H1 (cell line): Measurements from ENCODE around the gene NRDE2. TPM values are rescaled to one million over a fixed set of nuclear protein-coding genes. Genes with fewer than 3 reads are reported as not detected.

Source experiments
- CTCF ChIA-PET: fragments of 300-600 bp; sonication (Branson Sonifier 250); formaldehyde crosslinking; loops from one replicate; lab custom pipeline; 2021; ENCODE audit not compliant: partially characterized antibody; lab: Charles Lee
- POLR2A ChIA-PET: fragments of 300-600 bp; sonication (Branson Sonifier 250); formaldehyde crosslinking; loops from one replicate; lab custom pipeline; 2021; ENCODE audit warnings: inconsistent platforms; ENCODE audit not compliant: partially characterized antibody; lab: Charles Lee
- DNase-seq, 2 experiments: peaks; one replicate each; pipeline versions ENCODE4 v3.0.0 to v3.0.0-alpha.2; 2010 to 2022; ENCODE audit warnings: low spot score in 2 of 2, low read depth in 1 of 2, mixed read lengths in 1 of 2
- FAIRE-seq: peaks from 2 replicates; lab custom pipeline; 2011; peaks lifted over from hg19 to GRCh38; lab: Jason Lieb, UNC
- H2AFZ ChIP-seq: 2 replicates; pipeline ENCODE4 v1.8.1; 2012; ENCODE audit warnings: low read length, inconsistent platforms
- H2AK5ac ChIP-seq: 2 replicates; pipeline ENCODE4 v1.6.1; 2013; ENCODE audit warnings: low read depth, low read length
- H2BK120ac ChIP-seq: replicated peaks from 2 replicates; pipeline ENCODE3; 2013; ENCODE audit warnings: low read depth, low read length, inconsistent platforms
- H2BK12ac ChIP-seq: 2 replicates; pipeline ENCODE4 v1.6.1; 2013; ENCODE audit warnings: low read depth, low read length
- H2BK15ac ChIP-seq: 2 replicates; pipeline ENCODE4 v1.6.1; 2013; ENCODE audit warnings: low read length
- H2BK20ac ChIP-seq: 2 replicates; pipeline ENCODE4 v1.6.1; 2013; ENCODE audit warnings: low read length
- H2BK5ac ChIP-seq: 2 replicates; pipeline ENCODE4 v1.6.1; 2013; ENCODE audit warnings: low read depth, low read length
- H3K14ac ChIP-seq: 2 replicates; pipeline ENCODE4 v1.6.1; 2013; ENCODE audit warnings: inconsistent platforms; ENCODE audit not compliant: insufficient read length
- H3K18ac ChIP-seq: 2 replicates; pipeline ENCODE4 v1.6.1; 2013; ENCODE audit warnings: low read length; ENCODE audit errors: extremely low read depth
- H3K23ac ChIP-seq: 2 replicates; pipeline ENCODE4 v1.6.1; 2013; ENCODE audit warnings: inconsistent platforms; ENCODE audit not compliant: insufficient read length
- H3K23me2 ChIP-seq: 2 replicates; pipeline ENCODE4 v1.6.1; 2013; ENCODE audit warnings: low read depth, low read length
- H3K27ac ChIP-seq: 2 replicates; pipeline ENCODE4 v1.6.1; 2011; ENCODE audit warnings: low read depth, low read length, inconsistent platforms
- H3K27me3 ChIP-seq, 4 experiments: replicated peaks in 1 of 4; 1 replicate in 1 of 4; 2 replicates in 3 of 4; pipeline versions ENCODE4 v1.6.1 to v1.8.1; 2011 to 2013; ENCODE audit warnings: low read length in 3 of 4, mild to moderate bottlenecking in 3 of 4, inconsistent platforms in 2 of 4, mixed read lengths in 2 of 4, moderate library complexity in 1 of 4; ENCODE audit not compliant: control insufficient read depth in 3 of 4, insufficient read depth in 3 of 4; ENCODE audit errors: extremely low read depth in 1 of 4
- H3K36me3 ChIP-seq, 4 experiments: 2 replicates each; pipeline versions ENCODE4 v1.6.1 to v1.8.1; 2011 to 2013; ENCODE audit warnings: mild to moderate bottlenecking in 4 of 4, low read length in 3 of 4, moderate library complexity in 2 of 4, control low read depth in 1 of 4, inconsistent platforms in 1 of 4; ENCODE audit not compliant: insufficient read depth in 4 of 4, control insufficient read depth in 2 of 4
- H3K4ac ChIP-seq: replicated peaks from 2 replicates; pipeline ENCODE3; 2013; ENCODE audit warnings: low read length, low read depth, mixed read lengths, inconsistent platforms; ENCODE audit not compliant: insufficient read length
- H3K4me1 ChIP-seq, 4 experiments: replicated peaks in 1 of 4; 1 replicate in 1 of 4; 2 replicates in 3 of 4; pipeline versions ENCODE4 v1.6.1 to v1.8.1; 2011 to 2013; ENCODE audit warnings: low read length in 3 of 4, inconsistent platforms in 2 of 4, mixed read lengths in 1 of 4; ENCODE audit not compliant: insufficient read depth in 4 of 4, control insufficient read depth in 3 of 4
- H3K4me2 ChIP-seq, 2 experiments: 2 replicates each; pipeline versions ENCODE4 v1.6.1 to v1.8.1; 2011 to 2013; ENCODE audit warnings: low read depth in 2 of 2, low read length in 2 of 2, control low read depth in 1 of 2, inconsistent platforms in 1 of 2, mild to moderate bottlenecking in 1 of 2; ENCODE audit not compliant: insufficient read depth in 1 of 2
- H3K4me3 ChIP-seq, 4 experiments: fragments of 200-600, 300-600 bp in 1 of 4; sonication (generic), shearing (Covaris generic), sonication (Bioruptor Twin) in 1 of 4; 2 replicates each; pipeline versions ENCODE4 v1.5.1 to v1.8.1; 2011 to 2016; ENCODE audit warnings: low read length in 4 of 4, low read depth in 3 of 4, control low read depth in 2 of 4, inconsistent platforms in 2 of 4, mild to moderate bottlenecking in 2 of 4, mixed read lengths in 1 of 4, moderate library complexity in 1 of 4; ENCODE audit not compliant: insufficient read depth in 2 of 4; ENCODE audit errors: extremely low read depth in 1 of 4
- H3K56ac ChIP-seq: replicated peaks from 2 replicates; pipeline ENCODE3; 2013; ENCODE audit warnings: low read depth, mild to moderate bottlenecking, mixed read lengths, low read length, inconsistent platforms; ENCODE audit not compliant: insufficient read length
- H3K79me1 ChIP-seq: 2 replicates; pipeline ENCODE4 v1.6.1; 2013; ENCODE audit warnings: low read depth, low read length, control low read depth
- H3K79me2 ChIP-seq, 2 experiments: 2 replicates each; pipeline versions ENCODE4 v1.6.1 to v1.8.1; 2012 to 2013; ENCODE audit warnings: low read length in 2 of 2, mild to moderate bottlenecking in 2 of 2, inconsistent platforms in 1 of 2; ENCODE audit not compliant: insufficient read depth in 2 of 2, control insufficient read depth in 1 of 2
- H3K9ac ChIP-seq, 4 experiments: replicated peaks in 1 of 4; 1 replicate in 1 of 4; 2 replicates in 3 of 4; pipeline versions ENCODE4 v1.6.1 to v1.8.1; 2011 to 2013; ENCODE audit warnings: low read depth in 3 of 4, low read length in 3 of 4, control low read depth in 2 of 4, mild to moderate bottlenecking in 2 of 4, moderate library complexity in 2 of 4, inconsistent platforms in 1 of 4; ENCODE audit errors: extremely low read depth in 1 of 4
- H3K9me3 ChIP-seq, 2 experiments: 2 replicates each; pipeline versions ENCODE4 v1.6.1 to v1.8.1; 2012 to 2013; ENCODE audit warnings: mild to moderate bottlenecking in 2 of 2, moderate library complexity in 2 of 2, control low read depth in 1 of 2, inconsistent platforms in 1 of 2, low read depth in 1 of 2, low read length in 1 of 2, mixed read lengths in 1 of 2; ENCODE audit not compliant: insufficient read depth in 2 of 2
- H4K20me1 ChIP-seq, 2 experiments: replicated peaks in 1 of 2; 2 replicates each; pipeline versions ENCODE3 to v1.8.1; 2011 to 2013; ENCODE audit warnings: inconsistent platforms in 2 of 2, low read length in 2 of 2, mild to moderate bottlenecking in 1 of 2; ENCODE audit not compliant: insufficient read depth in 2 of 2, control insufficient read depth in 1 of 2
- H4K5ac ChIP-seq: 2 replicates; pipeline ENCODE4 v1.6.1; 2013; ENCODE audit warnings: low read length, low read depth, mixed read lengths, inconsistent platforms; ENCODE audit not compliant: insufficient read length
- H4K8ac ChIP-seq: 2 replicates; pipeline ENCODE4 v1.8.0; 2013; ENCODE audit warnings: mild to moderate bottlenecking, moderate library complexity, low read length, inconsistent platforms; ENCODE audit not compliant: insufficient read depth; ENCODE audit errors: extremely low read depth
- H4K91ac ChIP-seq: replicated peaks from 2 replicates; pipeline ENCODE3; 2013; ENCODE audit warnings: low read length, mixed read lengths, inconsistent platforms; ENCODE audit not compliant: insufficient read length
- CTCF ChIP-seq, 3 experiments: IDR thresholded peaks; 1 replicate in 2 of 3; 2 replicates in 1 of 3; pipeline versions ENCODE4 v1.5.1 to v1.6.1; 2011; ENCODE audit warnings: low read length in 3 of 3, mild to moderate bottlenecking in 3 of 3, inconsistent platforms in 2 of 3, low read depth in 1 of 3, moderate library complexity in 1 of 3; ENCODE audit not compliant: insufficient read depth in 1 of 3; ENCODE audit errors: control extremely low read depth in 1 of 3
- GABPA ChIP-seq: IDR thresholded peaks from 2 replicates; pipeline ENCODE4 v1.6.1; 2011; ENCODE audit warnings: mild to moderate bottlenecking, low read length, moderate library complexity, borderline replicate concordance; ENCODE audit not compliant: insufficient read depth
- KDM1A ChIP-seq: fragments of 200-600, 300-600 bp; sonication (generic); IDR thresholded peaks from 2 replicates; pipeline ENCODE4 v1.7.1; 2016; ENCODE audit warnings: mild to moderate bottlenecking, low read length, borderline replicate concordance
- KDM4A ChIP-seq: IDR thresholded peaks from one replicate; pipeline ENCODE4 v1.7.1; 2012; ENCODE audit warnings: low read depth, mild to moderate bottlenecking, moderate library complexity, low read length, inconsistent platforms; ENCODE audit not compliant: severe bottlenecking
- NANOG ChIP-seq: IDR thresholded peaks from 2 replicates; pipeline ENCODE4 v1.6.1; 2011; ENCODE audit warnings: low read length, low read depth, mild to moderate bottlenecking, inconsistent platforms; ENCODE audit not compliant: insufficient read depth, poor library complexity, severe bottlenecking
- RAD21 ChIP-seq, 2 experiments: IDR thresholded peaks in 1 of 2; conservative IDR thresholded peaks in 1 of 2; 2 replicates each; pipeline ENCODE4 v1.6.1; 2011; ENCODE audit warnings: low read depth in 2 of 2, low read length in 2 of 2, improper control_type of control experiment in 1 of 2, inconsistent platforms in 1 of 2, mild to moderate bottlenecking in 1 of 2, moderate library complexity in 1 of 2
- RBBP5 ChIP-seq: IDR thresholded peaks from 2 replicates; pipeline ENCODE4 v1.7.1; 2012; ENCODE audit warnings: low read depth, mild to moderate bottlenecking, inconsistent platforms, low read length, moderate library complexity, borderline replicate concordance
- SIX5 ChIP-seq: IDR thresholded peaks from 2 replicates; pipeline ENCODE4 v1.6.1; 2011; ENCODE audit warnings: mild to moderate bottlenecking, low read depth, low read length
- SUZ12 ChIP-seq: fragments of 200-600 bp; sonication (generic); IDR thresholded peaks from 2 replicates; pipeline ENCODE4 v1.6.1; 2012; ENCODE audit warnings: mild to moderate bottlenecking, inconsistent platforms, low read length, moderate library complexity, mixed read lengths
- WGBS, 2 experiments: shearing (Covaris generic) in 1 of 2; methylation state at CpG; one replicate each; pipeline versions ENCODE4 v1.1.6 to v1.1.7; 2013 to 2015; ENCODE audit warnings: low lambda C conversion rate in 2 of 2, mixed read lengths in 2 of 2, inconsistent platforms in 1 of 2, low coverage in 1 of 2, missing lambda C conversion rate in 1 of 2; ENCODE audit not compliant: insufficient replicate concordance in 2 of 2, insufficient coverage in 1 of 2, insufficient read length in 1 of 2; ENCODE audit errors: extremely low coverage in 1 of 2, missing lambda C conversion rate in 1 of 2; 5-methylcytosine and 5-hydroxymethylcytosine counted together
- polyA plus RNA-seq, 7 experiments: library from polyadenylated mRNA; depleted of rRNA in 3 of 7; stranded (reverse) in 5 of 7; unstranded in 2 of 7; fragments of >200 nt in 5 of 7; fragments of 200-250 nt in 2 of 7; gene quantifications; 1 replicate in 5 of 7; 2 replicates in 1 of 7; 4 replicates in 1 of 7; pipeline versions ENCODE4 v1.2.1 to v1.2.3, GENCODE V29; 2011 to 2013; ENCODE audit warnings: missing spikeins in 2 of 7, mixed read lengths in 2 of 7
- total RNA-seq: library from RNA; stranded (reverse); fragmentation: NEBNext Ultra II Directional; extraction: Animal tissue kit (Norgen Biotek cat#: 25700); gene quantifications from 2 replicates; pipeline ENCODE4 v1.2.1, GENCODE V29; 2021

NRDE2 gene
- total and polyA plus RNA-seq, 2 of the 8 experiments (the other 6 are each of a cell fraction or from before 2014, with no cell fraction given), result 4.9 to 12.1 TPM

- Histone ChIP-seq H2BK15ac (no peak overlapping the region), H3K9ac (no peak overlapping the region), H2AK5ac (no peak overlapping the region), H2BK20ac (no peak overlapping the region), H3K79me2 (no peaks in the 10 kb centered on the region), H3K4ac (no peak overlapping the region), H3K79me1 (no peaks in the 10 kb centered on the region), H3K56ac (no peak overlapping the region), H4K91ac (no peak overlapping the region), H3K4me1 (peaks cover 5 to 21% (median 16%) of the 10 kb centered on the region in 4 experiments; a peak in 6 of 7 replicates), H3K36me3 (peaks cover 0 to 8% (median 2%) of the 10 kb centered on the region in 4 experiments; a peak in 2 of 8 replicates), H2BK120ac (no peak overlapping the region), H3K23ac (no peak overlapping the region), H4K20me1 (no peaks in the 10 kb centered on the region)
- FAIRE-seq (no peak), DNase-seq (no peak)
- CTCF ChIA-PET, result interaction anchor here (0.6 to 2.2 kb wide), 16 partner anchors 10 to 491 kb away, joined by 3 to 23 read pairs (median 4); no protein-coding TSS in a partner anchor
- TF ChIP-seq RBBP5 (no peak), SIX5 (no peak), NANOG (no peak), KDM1A (no peak), GABPA (no peak), SUZ12 (no peak), CTCF (IDR thresholded peaks at IDR 0.05; ENCODE audit: control extremely low read depth in 1 of 3, insufficient read depth in 1 of 3, low read depth in 1 of 3, low read length in 3 of 3) (peak in 2 of 3 experiments; percentile 34 to 36; a peak in 2 of 4 replicates), RAD21 (IDR thresholded peaks at IDR 0.05 in 1 of 2, conservative IDR thresholded peaks at IDR 0.05 in 1 of 2; ENCODE audit: low read depth in 2 of 2, low read length in 2 of 2) (peak; percentile 74 to 78), KDM4A (no peak)
- TF ChIP-seq, all 59 proteins: peak for 2
- H3K18ac ChIP-seq, result no peak overlapping the region
- H2BK5ac ChIP-seq, result no peak overlapping the region
- H3K23me2 ChIP-seq, result no peaks in the 10 kb centered on the region
- no peaks in the 10 kb centered on the region for H3K27me3 ChIP-seq
- H3K4me2 ChIP-seq, result no peak overlapping the region
- POLR2A ChIA-PET, result interaction anchor here (0.9 to 1.1 kb wide), 4 partner anchors 11 to 457 kb away, joined by 3 to 6 read pairs (median 3); partner anchors contain the start of gene PSMC1
- H3K4me3 ChIP-seq, result no peak overlapping the region
- H3K9me3 ChIP-seq, result peaks cover 0 to 5% of the 10 kb centered on the region in 2 experiments; a peak in 2 of 4 replicates
- no peak overlapping the region for H2BK12ac ChIP-seq
- no peak overlapping the region for H3K27ac ChIP-seq
- WGBS, 2 experiments, result 89% methylated on average over 5 of the region's 5 CpGs; no CpG with 5 or more reads in 1 of the 2 experiments
- no peak overlapping the region for H3K14ac ChIP-seq
- no peak overlapping the region for H4K5ac ChIP-seq
- no peak overlapping the region for H2AFZ ChIP-seq
- H4K8ac ChIP-seq, result no peak overlapping the region
These were observed 30.1 kb downstream of the NRDE2 start for GRCh38 chr14:90301668-90302090.
